ENCODE results near the gene RAD51AP1. TPM values are rescaled to one million over a fixed set of nuclear protein-coding genes. Genes with fewer than 3 reads are reported as not detected.
A peak's percentile ranks its signal among the peaks of the same experiment; 100 is the strongest.

The RAD51AP1 gene
- polyA plus RNA-seq, 2 of the 4 experiments (the other 2 are of a cell fraction): 30.6 to 56.7 TPM

GRCh38 chr12:4552191-4552590, 13.5 kb downstream of the RAD51AP1 start:
- DNase-seq (ENCODE audit: low read depth in 1 of 2, low spot score in 1 of 2) (no peak), FAIRE-seq (no peak), ATAC-seq (no peak)
- Histone ChIP-seq H3K27ac (no peak overlapping the region), H3K9me3 (no peaks in the 10 kb centered on the region), H3K4me1 (no peaks in the 10 kb centered on the region), H3K4me3 (no peak overlapping the region), H3K4me2 (no peak overlapping the region)
- TF ChIP-seq SREBF2 (IDR thresholded peaks at IDR 0.05) (no peak), ESRRA (IDR thresholded peaks at IDR 0.05; ENCODE audit: borderline replicate concordance, low read length) (no peak), CBX2 (IDR thresholded peaks at IDR 0.05; ENCODE audit: borderline replicate concordance, low read depth) (no peak), SMC3 (IDR thresholded peaks at IDR 0.05) (no peak), ZSCAN20 (CRISPR knock-in tag; IDR thresholded peaks at IDR 0.05) (no peak), KDM5A (IDR thresholded peaks at IDR 0.05) (no peak), PHF8 (IDR thresholded peaks at IDR 0.05; ENCODE audit: borderline replicate concordance, low read depth) (no peak), ATOH8 (CRISPR knock-in tag; IDR thresholded peaks at IDR 0.05; ENCODE audit: low read depth) (no peak), POLR2AphosphoS2 (conservative IDR thresholded peaks at IDR 0.05; ENCODE audit: low read length) (no peak), REST (IDR thresholded peaks at IDR 0.05) (no peak), NFE2L2 (conservative IDR thresholded peaks at IDR 0.05; ENCODE audit: low read length) (no peak), BCL3 (IDR thresholded peaks at IDR 0.05) (no peak), MAX (IDR thresholded peaks at IDR 0.05) (no peak), ELK1 (IDR thresholded peaks at IDR 0.05; ENCODE audit: low read depth, low read length) (no peak)
- TF ChIP-seq, protein P1, sequence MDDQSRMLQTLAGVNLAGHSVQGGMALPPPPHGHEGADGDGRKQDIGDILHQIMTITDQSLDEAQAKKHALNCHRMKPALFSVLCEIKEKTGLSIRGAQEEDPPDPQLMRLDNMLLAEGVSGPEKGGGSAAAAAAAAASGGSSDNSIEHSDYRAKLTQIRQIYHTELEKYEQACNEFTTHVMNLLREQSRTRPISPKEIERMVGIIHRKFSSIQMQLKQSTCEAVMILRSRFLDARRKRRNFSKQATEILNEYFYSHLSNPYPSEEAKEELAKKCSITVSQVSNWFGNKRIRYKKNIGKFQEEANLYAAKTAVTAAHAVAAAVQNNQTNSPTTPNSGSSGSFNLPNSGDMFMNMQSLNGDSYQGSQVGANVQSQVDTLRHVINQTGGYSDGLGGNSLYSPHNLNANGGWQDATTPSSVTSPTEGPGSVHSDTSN (IDR thresholded peaks at IDR 0.05): no peak
- 94% methylated on average over 1 of the region's 1 CpG for WGBS (ENCODE audit: missing lambda C conversion rate)
- ChIA-PET CTCF (no interaction called here), POLR2A (no interaction called here)

DNA sequence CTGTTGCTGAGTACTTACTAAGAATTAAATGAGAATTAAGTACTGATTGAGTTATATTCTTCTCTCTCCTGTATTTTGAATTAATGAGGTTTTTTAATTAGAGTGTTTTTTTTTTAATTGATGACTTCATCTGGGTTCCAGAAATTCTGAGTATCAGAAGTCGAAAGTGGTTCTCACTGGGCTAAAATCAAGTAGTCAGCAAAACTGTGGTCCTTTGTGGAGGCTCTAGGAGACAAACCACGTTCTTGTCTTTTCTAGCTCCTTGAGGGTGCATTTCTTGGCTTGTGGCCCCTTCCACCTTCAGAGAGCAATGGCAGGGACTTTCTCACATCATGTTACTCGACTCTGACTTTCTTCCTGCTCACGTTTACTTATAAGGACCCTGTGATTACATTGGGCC, 15.3 kb downstream of the RAD51AP1 start:
- no peaks in the 10 kb centered on the region for H3K4me1 ChIP-seq
- 93% methylated on average over 4 of the region's 4 CpGs for WGBS (ENCODE audit: missing lambda C conversion rate)
- ATAC-seq (no peak), FAIRE-seq (no peak), DNase-seq (ENCODE audit: low read depth in 1 of 2, low spot score in 1 of 2) (no peak)
- CTCF ChIA-PET: no interaction called here
- no peaks in the 10 kb centered on the region for H3K9me3 ChIP-seq
- H3K4me3 ChIP-seq: no peak overlapping the region
- H3K27ac ChIP-seq: no peak overlapping the region
- TF ChIP-seq MAFK (IDR thresholded peaks at IDR 0.05; ENCODE audit: partially characterized antibody) (peak; percentile 49), MAZ (IDR thresholded peaks at IDR 0.05; ENCODE audit: borderline replicate concordance, low read depth, low read length) (no peak)
- POLR2A ChIA-PET: no interaction called here
- H3K4me2 ChIP-seq: no peak overlapping the region

All from A549 (cell line).